ENCODE results near the gene SELENON. TPM values are rescaled to one million over a fixed set of nuclear protein-coding genes. Genes with fewer than 3 reads are reported as not detected.
A peak's percentile ranks its signal among the peaks of the same experiment; 100 is the strongest.

SELENON gene
- total and polyA plus RNA-seq, 2 of the 13 experiments (the other 11 are each of a cell fraction or from before 2014, with no cell fraction given): 3.8 to 8.0 TPM

DNA sequence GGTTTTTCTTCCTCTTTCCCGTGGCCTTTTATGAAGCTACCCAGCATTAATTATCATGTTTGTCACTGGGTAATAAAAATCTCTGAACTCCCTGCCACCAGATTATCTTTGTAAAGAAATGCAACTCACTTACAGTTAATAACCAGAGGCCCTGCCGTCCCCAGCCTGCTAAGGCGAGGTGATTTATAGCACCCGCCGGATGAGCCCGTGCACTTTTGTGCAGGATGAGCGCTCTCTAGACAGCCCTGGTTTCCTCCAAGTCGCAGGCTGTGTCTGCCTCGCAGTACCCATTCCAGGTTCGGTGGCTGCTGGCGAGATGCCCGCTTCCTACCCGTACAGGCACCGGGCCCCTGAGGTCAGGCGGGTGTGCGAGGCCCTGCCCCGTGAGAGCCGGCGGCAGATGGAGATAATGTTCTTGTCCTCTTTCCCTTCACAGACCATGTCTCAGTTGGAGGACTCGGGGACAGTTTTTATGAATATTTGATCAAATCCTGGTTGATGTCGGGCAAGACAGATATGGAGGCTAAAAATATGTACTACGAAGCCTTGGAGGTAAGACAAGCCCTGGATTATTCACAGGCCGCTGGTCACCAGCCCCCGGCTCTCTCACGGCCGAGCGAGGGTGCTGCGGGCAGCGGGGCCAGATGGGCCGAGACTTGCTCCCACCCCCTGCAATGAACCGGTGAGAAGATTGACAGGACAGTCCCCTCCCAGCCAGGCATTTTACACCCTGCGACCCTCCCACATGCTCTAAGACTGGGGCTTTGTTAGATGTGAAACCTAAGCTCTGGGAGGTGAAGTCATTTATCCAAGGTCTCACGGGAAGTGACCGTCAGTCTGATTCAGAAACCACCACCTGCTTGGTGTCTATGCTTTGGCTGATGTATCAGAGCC, 28.5 kb upstream of the SELENON start (continued):
- TF ChIP-seq, protein P1, sequence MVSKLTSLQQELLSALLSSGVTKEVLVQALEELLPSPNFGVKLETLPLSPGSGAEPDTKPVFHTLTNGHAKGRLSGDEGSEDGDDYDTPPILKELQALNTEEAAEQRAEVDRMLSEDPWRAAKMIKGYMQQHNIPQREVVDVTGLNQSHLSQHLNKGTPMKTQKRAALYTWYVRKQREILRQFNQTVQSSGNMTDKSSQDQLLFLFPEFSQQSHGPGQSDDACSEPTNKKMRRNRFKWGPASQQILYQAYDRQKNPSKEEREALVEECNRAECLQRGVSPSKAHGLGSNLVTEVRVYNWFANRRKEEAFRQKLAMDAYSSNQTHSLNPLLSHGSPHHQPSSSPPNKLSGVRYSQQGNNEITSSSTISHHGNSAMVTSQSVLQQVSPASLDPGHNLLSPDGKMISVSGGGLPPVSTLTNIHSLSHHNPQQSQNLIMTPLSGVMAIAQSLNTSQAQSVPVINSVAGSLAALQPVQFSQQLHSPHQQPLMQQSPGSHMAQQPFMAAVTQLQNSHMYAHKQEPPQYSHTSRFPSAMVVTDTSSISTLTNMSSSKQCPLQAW (CRISPR knock-in tag; IDR thresholded peaks at IDR 0.05): 0 out of 2 replicates have a peak, but pooled peaks have one; percentile 42
- TF ChIP-seq ZNF337 (CRISPR knock-in tag; IDR thresholded peaks at IDR 0.05; ENCODE audit: borderline replicate concordance, low read depth) (no peak), NCOA2 (CRISPR knock-in tag; IDR thresholded peaks at IDR 0.05) (no peak), FIP1L1 (IDR thresholded peaks at IDR 0.05; ENCODE audit: borderline replicate concordance, insufficient read depth, low read depth, low read length) (no peak), USF2 (IDR thresholded peaks at IDR 0.05; ENCODE audit: low read depth, low read length) (no peak), USF2 (CRISPR knock-in tag; IDR thresholded peaks at IDR 0.05; ENCODE audit: borderline replicate concordance) (no peak), ARNT2 (CRISPR knock-in tag; IDR thresholded peaks at IDR 0.05; ENCODE audit: low read depth) (0 out of 2 replicates have a peak, but pooled peaks have one; percentile 63), RERE (CRISPR knock-in tag; IDR thresholded peaks at IDR 0.05; ENCODE audit: low read depth) (no peak)
- TF ChIP-seq, protein P2, sequence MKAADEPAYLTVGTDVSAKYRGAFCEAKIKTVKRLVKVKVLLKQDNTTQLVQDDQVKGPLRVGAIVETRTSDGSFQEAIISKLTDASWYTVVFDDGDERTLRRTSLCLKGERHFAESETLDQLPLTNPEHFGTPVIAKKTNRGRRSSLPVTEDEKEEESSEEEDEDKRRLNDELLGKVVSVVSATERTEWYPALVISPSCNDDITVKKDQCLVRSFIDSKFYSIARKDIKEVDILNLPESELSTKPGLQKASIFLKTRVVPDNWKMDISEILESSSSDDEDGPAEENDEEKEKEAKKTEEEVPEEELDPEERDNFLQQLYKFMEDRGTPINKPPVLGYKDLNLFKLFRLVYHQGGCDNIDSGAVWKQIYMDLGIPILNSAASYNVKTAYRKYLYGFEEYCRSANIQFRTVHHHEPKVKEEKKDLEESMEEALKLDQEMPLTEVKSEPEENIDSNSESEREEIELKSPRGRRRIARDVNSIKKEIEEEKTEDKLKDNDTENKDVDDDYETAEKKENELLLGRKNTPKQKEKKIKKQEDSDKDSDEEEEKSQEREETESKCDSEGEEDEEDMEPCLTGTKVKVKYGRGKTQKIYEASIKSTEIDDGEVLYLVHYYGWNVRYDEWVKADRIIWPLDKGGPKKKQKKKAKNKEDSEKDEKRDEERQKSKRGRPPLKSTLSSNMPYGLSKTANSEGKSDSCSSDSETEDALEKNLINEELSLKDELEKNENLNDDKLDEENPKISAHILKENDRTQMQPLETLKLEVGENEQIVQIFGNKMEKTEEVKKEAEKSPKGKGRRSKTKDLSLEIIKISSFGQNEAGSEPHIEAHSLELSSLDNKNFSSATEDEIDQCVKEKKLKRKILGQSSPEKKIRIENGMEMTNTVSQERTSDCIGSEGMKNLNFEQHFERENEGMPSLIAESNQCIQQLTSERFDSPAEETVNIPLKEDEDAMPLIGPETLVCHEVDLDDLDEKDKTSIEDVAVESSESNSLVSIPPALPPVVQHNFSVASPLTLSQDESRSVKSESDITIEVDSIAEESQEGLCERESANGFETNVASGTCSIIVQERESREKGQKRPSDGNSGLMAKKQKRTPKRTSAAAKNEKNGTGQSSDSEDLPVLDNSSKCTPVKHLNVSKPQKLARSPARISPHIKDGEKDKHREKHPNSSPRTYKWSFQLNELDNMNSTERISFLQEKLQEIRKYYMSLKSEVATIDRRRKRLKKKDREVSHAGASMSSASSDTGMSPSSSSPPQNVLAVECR (CRISPR knock-in tag; IDR thresholded peaks at IDR 0.05; ENCODE audit: borderline replicate concordance): peak; percentile 27; the same call in 1 of the 2 replicates
